Neural cell (in vitro differentiated cells): ENCODE measurements around the gene ISG20L2. TPM values are rescaled to one million over a fixed set of nuclear protein-coding genes. Genes with fewer than 3 reads are reported as not detected.

Experiments
- H2AFZ ChIP-seq: fragments of 200-600, 300-800 bp; sonication (generic), shearing (Covaris generic); 2 replicates; pipeline ENCODE4 v1.6.0; 2014; ENCODE audit warnings: low read depth, mild to moderate bottlenecking, antibody characterized with exemption, low read length, moderate library complexity
- H3F3A ChIP-seq: fragments of 200-600 bp; shearing (Covaris generic); 2 replicates; pipeline ENCODE4 v1.6.1; 2016; ENCODE audit warnings: mild to moderate bottlenecking, moderate library complexity, mixed read lengths, antibody characterized with exemption, low read length; ENCODE audit not compliant: insufficient read depth, poor library complexity, severe bottlenecking
- H3K27ac ChIP-seq: fragments of 200-600, 300-800 bp; sonication (generic), shearing (Covaris generic); 2 replicates; pipeline ENCODE4 v1.5.1; 2014; ENCODE audit warnings: mild to moderate bottlenecking, low read length, moderate library complexity
- H3K27me3 ChIP-seq: fragments of 300-800, 200-600 bp; sonication (generic), shearing (Covaris generic); 2 replicates; pipeline ENCODE4 v1.6.0; 2014; ENCODE audit warnings: mild to moderate bottlenecking, low read depth, low read length, moderate library complexity; ENCODE audit not compliant: insufficient read depth
- H3K36me3 ChIP-seq: fragments of 300-800, 200-600 bp; sonication (generic), shearing (Covaris generic); 2 replicates; pipeline ENCODE4 v1.5.1; 2014; ENCODE audit warnings: mild to moderate bottlenecking, antibody characterized with exemption, low read length, moderate library complexity; ENCODE audit not compliant: insufficient read depth
- H3K4me2 ChIP-seq: fragments of 300-800, 200-600 bp; sonication (generic), shearing (Covaris generic); 2 replicates; pipeline ENCODE4 v1.6.0; 2014; ENCODE audit warnings: mild to moderate bottlenecking, low read length
- H3K4me3 ChIP-seq: fragments of 300-800, 200-600 bp; sonication (generic), shearing (Covaris generic); 2 replicates; pipeline ENCODE4 v1.5.1; 2014; ENCODE audit warnings: mild to moderate bottlenecking, low read length, moderate library complexity
- H3K79me2 ChIP-seq: fragments of 200-600 bp; shearing (Covaris generic); replicated peaks from 2 replicates; pipeline ENCODE4 v1.6.0; 2014; ENCODE audit warnings: mild to moderate bottlenecking, low read length, moderate library complexity; ENCODE audit not compliant: insufficient read depth
- H3K9ac ChIP-seq: fragments of 300-800, 200-600 bp; sonication (generic), shearing (Covaris generic); 2 replicates; pipeline ENCODE4 v1.6.1; 2016; ENCODE audit warnings: mild to moderate bottlenecking, low read length, mixed read lengths
- H3K9me2 ChIP-seq: fragments of 200-600 bp; shearing (Covaris generic); 2 replicates; pipeline ENCODE4 v1.6.1; 2016; ENCODE audit warnings: mild to moderate bottlenecking, low read length, mixed read lengths; ENCODE audit not compliant: insufficient read depth
- H3K9me3 ChIP-seq: fragments of 200-600, 300-800 bp; sonication (generic), shearing (Covaris generic); 2 replicates; pipeline ENCODE4 v1.6.1; 2016; ENCODE audit warnings: mild to moderate bottlenecking, mixed run types, low read length, moderate library complexity, mixed read lengths
- H4K20me1 ChIP-seq: fragments of 200-600 bp; shearing (Covaris generic); 2 replicates; pipeline ENCODE4 v1.6.1; 2016; ENCODE audit warnings: mild to moderate bottlenecking, mixed run types; ENCODE audit not compliant: insufficient read depth
- EP300 ChIP-seq: fragments of 450-650 bp; conservative IDR thresholded peaks from 2 replicates; pipeline ENCODE4 v1.6.1; 2014; ENCODE audit warnings: antibody characterized with exemption, mild to moderate bottlenecking, moderate library complexity; ENCODE audit not compliant: poor library complexity, severe bottlenecking
- EZH2 ChIP-seq: fragments of 200-600, 300-800 bp; shearing (Covaris generic), sonication (generic); IDR thresholded peaks from 2 replicates; pipeline ENCODE4 v1.6.1; 2014; ENCODE audit warnings: antibody characterized with exemption, low read length, borderline replicate concordance, mild to moderate bottlenecking; ENCODE audit not compliant: insufficient read depth, poor library complexity, severe bottlenecking
- MXI1 ChIP-seq: fragments of 450-650 bp; conservative IDR thresholded peaks from 2 replicates; pipeline ENCODE4 v1.6.1; 2014; ENCODE audit warnings: antibody characterized with exemption, mild to moderate bottlenecking; ENCODE audit not compliant: poor library complexity, severe bottlenecking
- POLR2AphosphoS5 ChIP-seq: IDR thresholded peaks from 2 replicates; pipeline ENCODE4 v1.6.1; 2012
- RAD21 ChIP-seq: fragments of 450-650 bp; conservative IDR thresholded peaks from 2 replicates; pipeline ENCODE4 v1.6.1; 2014; ENCODE audit warnings: antibody characterized with exemption, mild to moderate bottlenecking, moderate library complexity
- SMC3 ChIP-seq: fragments of 450-650 bp; conservative IDR thresholded peaks from 2 replicates; pipeline ENCODE4 v1.6.1; 2014; ENCODE audit warnings: antibody characterized with exemption, mild to moderate bottlenecking, moderate library complexity; ENCODE audit not compliant: poor library complexity
- TAF1 ChIP-seq: IDR thresholded peaks from 2 replicates; pipeline ENCODE4 v1.6.1; 2012; ENCODE audit warnings: low read depth
- polyA plus RNA-seq: library from polyadenylated mRNA; depleted of rRNA; stranded (reverse); fragments of >200 nt; gene quantifications from 2 replicates; pipeline ENCODE4 v1.2.3, GENCODE V29; 2014
- TF ChIP-seq, protein P1 (sequence below): fragments of 450-650 bp; IDR thresholded peaks from 2 replicates; pipeline ENCODE4 v1.5.1; 2014; ENCODE audit warnings: antibody characterized with exemption, mild to moderate bottlenecking, moderate library complexity; ENCODE audit not compliant: poor library complexity, severe bottlenecking
- TF ChIP-seq, protein P2 (sequence below): IDR thresholded peaks from 2 replicates; pipeline ENCODE4 v1.6.1; 2012; ENCODE audit warnings: borderline replicate concordance

ISG20L2 gene
- polyA plus RNA-seq, 1 donor from 2014 or later = 8.5 TPM

DNA sequence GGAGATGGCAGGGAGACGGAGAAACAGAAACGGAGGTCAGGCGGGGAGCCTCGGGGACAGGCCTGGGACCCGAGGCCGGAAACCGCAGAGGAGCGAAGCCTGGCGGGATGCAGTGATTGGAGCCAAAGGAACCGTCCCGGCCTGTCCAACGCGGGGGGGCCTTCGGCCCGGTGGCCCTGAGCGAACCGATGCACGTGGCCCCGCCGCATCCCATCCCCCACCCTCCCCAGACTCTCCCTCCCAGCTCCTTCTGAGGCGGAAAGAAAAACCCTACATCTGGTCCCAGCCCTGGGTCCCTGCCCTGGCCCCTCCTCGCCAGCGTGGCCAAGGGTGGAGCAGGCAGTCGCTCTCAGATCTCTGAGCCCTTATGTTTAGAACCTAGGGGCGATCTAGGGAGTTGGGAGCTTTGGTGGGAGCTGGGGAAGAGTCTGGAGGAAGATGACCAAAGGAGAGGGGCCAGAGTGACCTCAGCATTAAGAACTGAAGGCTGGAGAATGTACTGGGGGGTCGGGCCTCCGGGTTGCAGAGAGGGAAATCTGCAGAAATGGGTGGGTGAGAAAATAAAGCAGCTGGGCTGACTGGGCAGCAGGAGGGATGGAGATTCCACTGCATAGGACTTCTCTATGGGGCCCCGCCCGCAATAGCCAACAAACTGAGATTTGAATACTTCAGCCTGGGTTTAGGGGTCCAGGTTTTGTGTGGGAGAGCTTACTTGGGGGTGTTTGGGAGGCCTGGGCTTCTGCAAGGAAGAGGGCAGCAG, 21.7 kb downstream of the ISG20L2 start:
- H3K9ac ChIP-seq = peak overlapping the region; percentile 35
- peak overlapping the region; percentile 36 for H3K4me2 ChIP-seq
- H3K27ac ChIP-seq = no peak overlapping the region
- no peaks in the 10 kb centered on the region for H3K79me2 ChIP-seq
- no peaks in the 10 kb centered on the region for H3K9me3 ChIP-seq
- H3F3A ChIP-seq = peaks cover 8% of the 10 kb centered on the region
- no peaks in the 10 kb centered on the region for H3K9me2 ChIP-seq
- no peaks in the 10 kb centered on the region for H4K20me1 ChIP-seq
- peaks cover 15% of the 10 kb centered on the region for H3K27me3 ChIP-seq
- peak overlapping the region; percentile 56 for H3K4me3 ChIP-seq
- H3K36me3 ChIP-seq = no peaks in the 10 kb centered on the region
- TF ChIP-seq EZH2 (no peak), TAF1 (no peak), EP300 (no peak), RAD21 (no peak), POLR2AphosphoS5 (peak; percentile 1)
- TF ChIP-seq, protein P1, sequence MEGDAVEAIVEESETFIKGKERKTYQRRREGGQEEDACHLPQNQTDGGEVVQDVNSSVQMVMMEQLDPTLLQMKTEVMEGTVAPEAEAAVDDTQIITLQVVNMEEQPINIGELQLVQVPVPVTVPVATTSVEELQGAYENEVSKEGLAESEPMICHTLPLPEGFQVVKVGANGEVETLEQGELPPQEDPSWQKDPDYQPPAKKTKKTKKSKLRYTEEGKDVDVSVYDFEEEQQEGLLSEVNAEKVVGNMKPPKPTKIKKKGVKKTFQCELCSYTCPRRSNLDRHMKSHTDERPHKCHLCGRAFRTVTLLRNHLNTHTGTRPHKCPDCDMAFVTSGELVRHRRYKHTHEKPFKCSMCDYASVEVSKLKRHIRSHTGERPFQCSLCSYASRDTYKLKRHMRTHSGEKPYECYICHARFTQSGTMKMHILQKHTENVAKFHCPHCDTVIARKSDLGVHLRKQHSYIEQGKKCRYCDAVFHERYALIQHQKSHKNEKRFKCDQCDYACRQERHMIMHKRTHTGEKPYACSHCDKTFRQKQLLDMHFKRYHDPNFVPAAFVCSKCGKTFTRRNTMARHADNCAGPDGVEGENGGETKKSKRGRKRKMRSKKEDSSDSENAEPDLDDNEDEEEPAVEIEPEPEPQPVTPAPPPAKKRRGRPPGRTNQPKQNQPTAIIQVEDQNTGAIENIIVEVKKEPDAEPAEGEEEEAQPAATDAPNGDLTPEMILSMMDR = no peak
- H2AFZ ChIP-seq = no peak overlapping the region

DNA sequence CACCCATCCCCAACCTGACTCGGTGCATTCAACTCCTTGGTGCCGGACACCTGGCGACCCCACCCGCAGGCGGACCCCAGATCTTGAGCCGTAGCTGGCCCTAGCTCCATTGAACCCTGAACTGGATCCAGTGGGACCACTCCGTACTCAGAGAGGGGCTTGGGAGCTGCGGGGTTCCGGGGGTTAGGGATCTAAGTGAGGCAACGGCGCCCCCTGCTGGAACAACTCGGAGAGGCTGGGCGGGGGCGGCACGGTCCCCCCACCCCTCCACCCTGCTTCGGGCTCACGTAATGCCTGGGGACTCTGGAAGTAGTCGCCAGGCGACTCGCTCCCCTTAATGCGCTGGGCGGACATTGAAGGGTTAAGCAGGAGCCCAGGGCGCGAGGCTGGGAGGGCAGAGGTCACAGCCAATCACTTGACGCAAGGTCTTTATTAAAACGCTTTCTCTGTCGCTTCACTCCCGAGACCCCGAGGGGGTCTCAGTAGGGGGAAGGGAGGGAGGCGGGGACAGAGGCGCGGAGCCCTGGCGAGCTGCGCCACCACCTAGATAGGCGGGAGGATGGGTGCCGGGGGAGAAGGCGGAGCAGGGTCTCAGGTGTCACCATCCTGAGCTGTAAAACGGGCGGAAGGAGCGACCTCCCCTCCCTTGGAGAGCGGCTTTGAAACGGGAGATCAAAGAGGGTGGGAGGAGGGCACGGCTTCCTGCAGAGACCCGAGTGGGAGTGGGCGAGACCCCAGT, 22.5 kb downstream of the ISG20L2 start:
- no peaks in the 10 kb centered on the region for H3K9me3 ChIP-seq
- no peaks in the 10 kb centered on the region for H3K79me2 ChIP-seq
- H3K9me2 ChIP-seq = no peaks in the 10 kb centered on the region
- no peaks in the 10 kb centered on the region for H4K20me1 ChIP-seq
- H3K9ac ChIP-seq = peak overlapping the region; percentile 35
- H3K36me3 ChIP-seq = no peaks in the 10 kb centered on the region
- peak overlapping the region; percentile 56 for H3K4me3 ChIP-seq
- peak overlapping the region; percentile 48 for H3K4me2 ChIP-seq
- peaks cover 8% of the 10 kb centered on the region for H3F3A ChIP-seq
- TF ChIP-seq SMC3 (peak; percentile 59), MXI1 (no peak), EP300 (no peak), EZH2 (no peak), RAD21 (peak; percentile 60), POLR2AphosphoS5 (peak; percentile 15), TAF1 (no peak)
- TF ChIP-seq, protein P2, sequence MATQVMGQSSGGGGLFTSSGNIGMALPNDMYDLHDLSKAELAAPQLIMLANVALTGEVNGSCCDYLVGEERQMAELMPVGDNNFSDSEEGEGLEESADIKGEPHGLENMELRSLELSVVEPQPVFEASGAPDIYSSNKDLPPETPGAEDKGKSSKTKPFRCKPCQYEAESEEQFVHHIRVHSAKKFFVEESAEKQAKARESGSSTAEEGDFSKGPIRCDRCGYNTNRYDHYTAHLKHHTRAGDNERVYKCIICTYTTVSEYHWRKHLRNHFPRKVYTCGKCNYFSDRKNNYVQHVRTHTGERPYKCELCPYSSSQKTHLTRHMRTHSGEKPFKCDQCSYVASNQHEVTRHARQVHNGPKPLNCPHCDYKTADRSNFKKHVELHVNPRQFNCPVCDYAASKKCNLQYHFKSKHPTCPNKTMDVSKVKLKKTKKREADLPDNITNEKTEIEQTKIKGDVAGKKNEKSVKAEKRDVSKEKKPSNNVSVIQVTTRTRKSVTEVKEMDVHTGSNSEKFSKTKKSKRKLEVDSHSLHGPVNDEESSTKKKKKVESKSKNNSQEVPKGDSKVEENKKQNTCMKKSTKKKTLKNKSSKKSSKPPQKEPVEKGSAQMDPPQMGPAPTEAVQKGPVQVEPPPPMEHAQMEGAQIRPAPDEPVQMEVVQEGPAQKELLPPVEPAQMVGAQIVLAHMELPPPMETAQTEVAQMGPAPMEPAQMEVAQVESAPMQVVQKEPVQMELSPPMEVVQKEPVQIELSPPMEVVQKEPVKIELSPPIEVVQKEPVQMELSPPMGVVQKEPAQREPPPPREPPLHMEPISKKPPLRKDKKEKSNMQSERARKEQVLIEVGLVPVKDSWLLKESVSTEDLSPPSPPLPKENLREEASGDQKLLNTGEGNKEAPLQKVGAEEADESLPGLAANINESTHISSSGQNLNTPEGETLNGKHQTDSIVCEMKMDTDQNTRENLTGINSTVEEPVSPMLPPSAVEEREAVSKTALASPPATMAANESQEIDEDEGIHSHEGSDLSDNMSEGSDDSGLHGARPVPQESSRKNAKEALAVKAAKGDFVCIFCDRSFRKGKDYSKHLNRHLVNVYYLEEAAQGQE = no peak
- TF ChIP-seq, protein P1 = peak; percentile 80
- H3K27ac ChIP-seq = no peak overlapping the region
- H2AFZ ChIP-seq = no peak overlapping the region
- peaks cover 15% of the 10 kb centered on the region for H3K27me3 ChIP-seq
